ENCODE measurements around the gene RHBDF1. TPM values are rescaled to one million over a fixed set of nuclear protein-coding genes. Genes with fewer than 3 reads are reported as not detected.

RHBDF1 gene
- total RNA-seq, 1 donor from 2014 or later: 20.0 TPM

GRCh38 chr16:77807-78443, 5.5 kb upstream of the RHBDF1 start, which contains the start of gene MPG:
Gene MPG (plus strand): TSS chr16:78225. CDS start chr16:78310, 85 bp downstream.
- DNase-seq (peak; percentile 94), ATAC-seq (peak; percentile 71)
- intact Hi-C loops (cut with micrococcal nuclease): no loop called here

- intact Hi-C loops (cut with micrococcal nuclease): no loop called here
- DNase-seq: peak; percentile 77
- ATAC-seq: peak; percentile 33
Measured at GRCh38 chr16:77273-77806, 4.9 kb upstream of the RHBDF1 start.

GRCh38 chr16:76535-77272, 4.3 kb upstream of the RHBDF1 start:
- peak; percentile 89 for DNase-seq
- intact Hi-C loops (cut with micrococcal nuclease): no loop called here

GRCh38 chr16:75580-76501, 3.4 kb upstream of the RHBDF1 start:
- DNase-seq: peak; percentile 87
- intact Hi-C loops (cut with micrococcal nuclease): no loop called here
- peak; percentile 34 for ATAC-seq

More at GRCh38 chr16:76535-77272, 4.3 kb upstream of the RHBDF1 start:
- ATAC-seq: peak; percentile 57

- ATAC-seq (no peak), DNase-seq (no peak)
- intact Hi-C loops (cut with micrococcal nuclease): no loop called here
Measured at GRCh38 chr16:74747-75334, 2.4 kb upstream of the RHBDF1 start.

GRCh38 chr16:74051-74746, 1.8 kb upstream of the RHBDF1 start:
- intact Hi-C loops (cut with micrococcal nuclease): no loop called here
- peak; percentile 50 for ATAC-seq
- peak; percentile 87 for DNase-seq

GRCh38 chr16:71540-72401, 660 bp downstream of the RHBDF1 start:
- ATAC-seq (peak; percentile 13), DNase-seq (peak; percentile 82)
- intact Hi-C loops (cut with micrococcal nuclease): no loop called here

- ATAC-seq: no peak
- intact Hi-C loops (cut with micrococcal nuclease): no loop called here
- DNase-seq: no peak
Measured at GRCh38 chr16:71210-71539, 1.3 kb downstream of the RHBDF1 start.

- intact Hi-C loops (cut with micrococcal nuclease): no loop called here
- ATAC-seq (no peak), DNase-seq (no peak)
Measured at GRCh38 chr16:69181-69580, 3.2 kb downstream of the RHBDF1 start.

- ATAC-seq: peak; percentile 3
- peak; percentile 44 for DNase-seq
- intact Hi-C loops (cut with micrococcal nuclease): no loop called here
Measured at GRCh38 chr16:67884-68789, 4.3 kb downstream of the RHBDF1 start.

- ATAC-seq (peak; percentile 5), DNase-seq (peak; percentile 44)
- intact Hi-C loops (cut with micrococcal nuclease): no loop called here
Measured at GRCh38 chr16:67183-67791, 5.1 kb downstream of the RHBDF1 start.

- intact Hi-C loops (cut with micrococcal nuclease): no loop called here
- DNase-seq (peak; percentile 26), ATAC-seq (peak; percentile 2)
Measured at GRCh38 chr16:66309-67182, 5.9 kb downstream of the RHBDF1 start.

GRCh38 chr16:65745-66144, 6.7 kb downstream of the RHBDF1 start:
- intact Hi-C loops (cut with micrococcal nuclease): no loop called here

GRCh38 chr16:64914-65255, 7.5 kb downstream of the RHBDF1 start:
- DNase-seq: peak; percentile 22
- intact Hi-C loops (cut with micrococcal nuclease): no loop called here
- ATAC-seq: no peak

More at GRCh38 chr16:65745-66144, 6.7 kb downstream of the RHBDF1 start:
- ATAC-seq (peak; percentile 66), DNase-seq (peak; percentile 92)
